NCI-H2081 (cell line): Measurements from ENCODE around the gene MATCAP1.

Source experiments
- DNase-seq, 2 experiments: peaks; one replicate each; lab custom pipeline; 2025; lab: John Stamatoyannopoulos, UW

MATCAP1 gene

GRCh38 chr16:67190448-67191399 is 7.0 kb upstream of the MATCAP1 start:
- no peak for DNase-seq

GRCh38 chr16:67190041-67190440 is 6.3 kb upstream of the MATCAP1 start, which contains the start of gene EXOC3L1:
Gene EXOC3L1, minus strand, starts transcription at chr16:67190136. Its CDS starts 460 bp downstream, at chr16:67189676.
- DNase-seq = no peak

- no peak for DNase-seq
Observed at GRCh38 chr16:67188798-67189197, 5.0 kb upstream of the MATCAP1 start.

DNA sequence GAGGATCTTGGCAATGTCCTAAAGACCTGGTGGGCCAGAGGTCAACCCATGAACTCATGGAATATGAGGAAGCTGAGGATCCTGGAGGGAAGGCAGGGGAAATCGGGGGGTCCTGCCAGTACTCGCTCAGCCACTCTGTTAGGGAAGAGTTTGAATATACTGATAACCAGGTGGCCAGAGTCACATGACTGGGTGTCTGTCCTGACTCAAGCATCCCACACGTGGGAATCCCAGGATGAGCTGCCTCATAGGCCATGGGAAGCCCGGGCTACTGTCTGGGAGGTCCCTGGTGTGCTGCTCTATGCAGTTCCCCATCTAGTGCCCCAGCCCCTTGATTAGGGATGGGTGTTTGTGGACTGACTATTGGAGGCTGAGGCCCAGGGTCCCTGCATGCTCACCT is 4.6 kb upstream of the MATCAP1 start:
- no peak for DNase-seq

GRCh38 chr16:67187175-67187890 is 3.6 kb upstream of the MATCAP1 start:
- no peak for DNase-seq

DNA sequence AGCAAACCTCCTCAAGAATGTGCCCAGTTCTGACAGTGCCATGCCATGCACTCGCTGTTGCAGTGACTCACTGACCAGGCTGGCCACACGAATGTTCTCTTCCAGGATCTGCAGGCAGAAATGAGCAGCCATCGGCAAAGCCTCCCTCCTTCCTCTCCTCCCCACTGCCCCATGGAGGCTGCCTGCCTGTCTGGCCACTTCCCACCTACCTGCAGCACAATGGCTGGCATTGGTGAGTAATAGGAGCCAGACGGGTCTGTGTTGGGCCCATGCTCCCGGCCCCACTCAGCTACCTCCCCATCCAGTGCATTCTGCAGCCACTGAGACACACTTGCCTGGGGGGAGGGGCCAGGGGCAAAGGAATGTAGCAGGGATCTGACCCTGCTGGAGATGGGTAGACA is 2.8 kb upstream of the MATCAP1 start:
- no peak for DNase-seq

GRCh38 chr16:67185651-67186134 is 1.9 kb upstream of the MATCAP1 start:
- no peak for DNase-seq

DNA sequence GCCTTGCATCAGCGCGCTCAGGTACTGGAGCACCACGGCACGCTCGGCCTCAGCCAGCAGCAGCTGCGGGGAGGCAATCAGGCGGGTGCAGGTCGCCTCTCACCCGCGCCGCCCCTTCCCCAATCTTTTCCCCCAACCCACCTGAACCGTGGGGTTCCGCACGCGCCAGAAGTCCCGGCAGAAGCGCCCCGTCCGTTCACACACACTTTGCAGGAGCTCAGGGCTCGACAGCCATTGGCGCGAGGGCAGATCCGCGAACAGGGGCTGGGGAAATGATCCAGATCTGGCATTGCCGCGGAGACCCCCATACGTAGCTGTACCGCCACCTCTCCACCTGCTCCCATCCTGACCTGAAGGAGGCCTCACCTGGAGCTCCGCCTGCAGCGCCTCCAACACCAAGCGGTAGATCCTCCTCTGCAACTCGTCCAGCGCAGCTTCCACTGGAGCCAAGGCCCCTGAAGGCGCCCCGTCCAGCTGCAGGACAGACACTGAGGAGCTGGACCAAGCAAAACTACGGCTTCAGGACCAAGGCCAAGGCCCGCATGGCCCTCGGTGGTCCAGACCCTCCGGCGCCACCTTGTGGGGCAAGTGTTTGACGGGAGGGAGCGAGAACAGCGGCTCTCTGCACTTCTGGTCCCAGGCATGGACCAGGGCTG is 1.4 kb upstream of the MATCAP1 start:
- DNase-seq = peak; percentile 59 to 73

DNA sequence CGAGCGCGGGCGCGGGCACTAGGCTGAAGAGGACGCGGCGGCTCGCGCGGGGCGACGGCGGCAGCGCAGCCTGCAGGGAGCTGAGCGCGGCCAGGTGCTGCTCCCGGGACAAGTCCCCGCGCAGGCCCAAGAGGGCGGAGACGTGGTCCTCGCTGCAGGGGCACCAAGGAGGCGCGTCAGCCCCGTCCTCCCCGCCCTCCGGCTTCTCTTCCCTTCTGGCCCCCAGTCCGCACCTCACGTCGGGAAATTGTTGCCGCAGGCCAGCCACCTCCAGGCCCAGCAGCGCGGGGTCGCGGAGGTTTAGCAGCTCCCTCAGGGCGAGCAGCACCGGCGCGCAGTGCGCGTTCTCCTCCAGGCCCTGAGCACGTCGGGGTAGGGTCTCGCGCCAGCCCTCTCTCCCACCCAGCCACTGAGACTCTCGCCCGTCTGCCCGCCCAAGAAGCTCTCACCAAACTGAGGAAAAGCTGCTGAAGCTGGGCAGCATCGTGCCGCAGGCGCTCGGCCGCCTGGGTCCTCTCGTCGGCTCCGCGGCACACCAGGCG is 761 bp upstream of the MATCAP1 start:
- peak; percentile 23 to 49 for DNase-seq

DNA sequence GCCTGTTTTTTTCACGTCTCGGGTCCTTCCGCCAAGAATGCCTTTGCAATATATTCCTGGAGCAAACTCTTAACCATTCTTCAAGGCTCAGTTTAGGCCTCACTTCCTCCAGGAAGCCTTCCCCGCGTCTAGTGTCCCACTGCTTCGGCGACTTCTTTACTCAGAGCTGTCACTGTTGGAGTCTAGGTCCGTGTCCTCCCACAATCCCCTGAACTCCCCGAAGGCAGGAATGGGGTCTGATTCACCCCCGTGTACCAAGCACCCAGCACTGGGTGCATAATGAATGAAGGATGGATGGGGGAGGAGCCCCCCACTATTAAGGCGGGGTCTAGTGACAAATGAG is 508 bp downstream of the MATCAP1 start:
- DNase-seq = no peak

DNA sequence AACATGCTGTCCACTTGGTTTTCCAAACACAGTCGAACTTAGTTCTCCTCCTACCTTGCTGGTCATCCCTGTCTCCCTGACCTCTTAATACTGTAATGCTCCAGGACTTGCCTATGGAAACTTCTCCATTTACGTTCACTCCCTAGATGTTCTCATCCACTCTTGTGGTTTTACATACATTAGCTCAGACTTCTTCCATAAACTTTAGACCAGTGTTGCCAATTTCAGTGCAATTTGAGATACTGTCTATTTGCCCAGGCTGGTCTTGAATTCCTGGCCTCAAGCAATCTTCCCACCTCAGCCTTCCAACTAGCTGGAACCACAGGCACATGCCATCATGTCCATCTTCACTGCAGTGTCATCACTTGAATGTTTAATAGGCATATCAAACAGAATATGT is 1.5 kb downstream of the MATCAP1 start:
- DNase-seq = no peak

DNA sequence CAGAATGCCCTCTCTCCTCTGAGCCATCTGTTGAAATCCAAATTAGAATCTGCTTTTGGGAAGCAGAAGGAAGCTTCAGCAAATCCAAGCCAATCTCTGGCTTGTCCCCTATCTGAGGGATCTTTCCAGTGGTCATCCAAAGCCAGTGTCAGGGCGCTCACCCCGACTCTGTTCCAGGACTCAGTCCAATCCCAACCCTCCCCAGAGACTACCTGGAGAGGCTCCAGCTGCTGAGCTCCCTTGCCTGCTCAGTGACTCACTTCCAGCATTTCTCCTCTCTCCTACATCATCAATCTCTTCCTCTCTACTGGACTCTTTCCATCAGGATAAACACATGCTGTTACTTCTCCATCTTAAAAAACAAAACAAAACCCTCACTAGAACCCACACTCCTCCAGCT is 2.4 kb downstream of the MATCAP1 start:
- DNase-seq = no peak

GRCh38 chr16:67180166-67180565 is 3.6 kb downstream of the MATCAP1 start:
- DNase-seq = no peak

- DNase-seq = peak in 1 of 2 experiments; percentile 25
Observed at GRCh38 chr16:67179421-67180080, 4.2 kb downstream of the MATCAP1 start.

DNA sequence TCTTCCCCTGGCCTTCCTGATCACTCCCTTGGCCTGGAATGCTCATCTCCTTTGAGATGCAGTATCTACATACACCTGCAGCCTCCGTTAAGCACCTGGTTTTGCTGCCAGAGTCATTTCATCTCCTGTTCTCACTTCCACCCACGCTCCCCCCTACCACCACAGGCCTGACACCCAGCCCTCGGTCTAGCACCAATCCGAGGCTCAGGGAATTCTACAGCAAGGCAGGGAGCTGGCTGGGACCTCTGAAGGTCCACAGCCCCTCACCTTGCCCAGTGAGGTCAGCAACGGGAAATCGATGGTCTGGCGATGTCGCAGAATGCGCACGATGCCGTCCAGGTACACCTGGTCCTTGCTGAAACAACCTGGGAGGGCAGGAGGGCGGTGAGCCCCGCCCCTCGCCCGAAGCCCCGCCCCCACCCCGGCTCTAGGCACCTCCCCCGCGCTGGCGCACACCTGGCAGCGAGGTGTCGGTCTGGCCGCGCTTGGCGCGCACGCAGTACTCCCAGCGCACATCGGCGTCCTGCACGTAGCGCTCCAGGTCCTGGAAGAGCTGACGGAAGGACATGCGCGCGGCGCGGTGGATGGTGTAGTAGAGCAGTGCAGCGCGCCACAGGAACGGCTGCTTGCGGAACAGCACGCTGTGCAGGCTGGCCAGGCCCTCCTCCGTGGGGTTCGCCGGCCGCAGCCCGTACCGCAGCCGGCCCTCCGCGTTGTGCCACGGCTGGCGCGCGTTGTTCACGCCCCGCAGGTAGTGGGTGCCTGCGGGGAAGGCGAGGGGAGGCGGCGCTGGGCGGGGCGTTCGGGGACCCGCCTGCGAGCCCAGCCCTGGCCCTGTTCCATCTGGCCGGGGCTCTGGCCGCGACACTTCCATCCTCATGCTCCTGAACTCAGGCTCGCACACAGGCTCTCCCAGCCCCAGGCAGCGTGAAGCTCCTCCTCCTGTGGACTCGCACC is 5.7 kb downstream of the MATCAP1 start:
- peak; percentile 84 to 94 for DNase-seq

GRCh38 chr16:67176662-67177061 is 7.1 kb downstream of the MATCAP1 start:
- peak; percentile 59 to 71 for DNase-seq

DNA sequence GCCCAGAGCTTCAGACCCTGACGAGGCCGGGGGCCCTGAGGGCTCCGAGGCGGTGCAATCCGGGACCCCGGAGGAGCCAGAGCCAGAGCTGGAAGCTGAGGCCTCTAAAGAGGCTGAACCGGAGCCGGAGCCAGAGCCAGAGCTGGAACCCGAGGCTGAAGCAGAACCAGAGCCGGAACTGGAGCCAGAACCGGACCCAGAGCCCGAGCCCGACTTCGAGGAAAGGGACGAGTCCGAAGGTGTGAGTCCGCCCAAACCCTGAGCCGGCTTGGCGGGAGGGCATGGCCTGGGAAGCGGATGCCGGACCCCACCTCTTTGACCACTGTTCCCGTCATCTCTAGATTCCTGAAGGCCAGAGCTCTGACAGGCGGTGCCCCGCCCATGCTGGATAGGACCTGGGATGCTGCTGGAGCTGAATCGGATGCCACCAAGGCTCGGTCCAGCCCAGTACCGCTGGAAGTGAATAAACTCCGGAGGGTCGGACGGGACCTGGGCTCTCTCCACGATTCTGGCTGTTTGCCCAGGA is 9.0 kb downstream of the MATCAP1 start:
- no peak for DNase-seq

DNA sequence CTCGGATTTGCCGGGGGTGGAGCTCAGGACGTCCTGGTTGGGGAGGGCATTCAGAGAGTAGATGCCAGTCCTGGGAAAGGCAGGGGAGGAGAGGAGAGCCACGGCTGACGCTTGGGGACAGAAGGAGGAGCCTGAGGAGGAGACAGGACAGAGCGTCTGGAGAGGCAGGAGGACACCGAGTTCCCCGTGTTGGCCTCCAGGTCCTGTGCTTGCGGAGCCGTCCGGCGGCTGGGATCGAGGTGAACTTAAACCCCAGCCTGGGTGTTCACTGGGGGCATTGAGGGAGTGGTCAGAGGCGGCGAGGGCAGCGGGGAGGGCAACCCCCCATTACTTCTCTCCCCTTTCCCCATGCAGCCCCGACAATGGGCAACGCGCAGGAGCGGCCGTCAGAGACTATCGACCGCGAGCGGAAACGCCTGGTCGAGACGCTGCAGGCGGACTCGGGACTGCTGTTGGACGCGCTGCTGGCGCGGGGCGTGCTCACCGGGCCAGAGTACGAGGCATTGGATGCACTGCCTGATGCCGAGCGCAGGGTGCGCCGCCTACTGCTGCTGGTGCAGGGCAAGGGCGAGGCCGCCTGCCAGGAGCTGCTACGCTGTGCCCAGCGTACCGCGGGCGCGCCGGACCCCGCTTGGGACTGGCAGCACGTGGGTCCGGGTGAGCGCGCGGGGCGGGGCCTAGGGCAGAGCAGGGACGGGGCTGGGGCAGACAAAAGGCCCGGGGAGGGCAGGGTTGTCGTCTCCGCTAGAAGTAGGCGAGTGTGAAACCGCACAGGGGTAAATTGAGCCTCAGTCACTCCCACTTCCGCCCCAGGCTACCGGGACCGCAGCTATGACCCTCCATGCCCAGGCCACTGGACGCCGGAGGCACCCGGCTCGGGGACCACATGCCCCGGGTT is 9.7 kb downstream of the MATCAP1 start:
- peak; percentile 68 to 86 for DNase-seq

- no peak for DNase-seq
Observed at GRCh38 chr16:67173323-67173722, 10.4 kb downstream of the MATCAP1 start.
